ENCODE data around the gene DCUN1D3.

DNA sequence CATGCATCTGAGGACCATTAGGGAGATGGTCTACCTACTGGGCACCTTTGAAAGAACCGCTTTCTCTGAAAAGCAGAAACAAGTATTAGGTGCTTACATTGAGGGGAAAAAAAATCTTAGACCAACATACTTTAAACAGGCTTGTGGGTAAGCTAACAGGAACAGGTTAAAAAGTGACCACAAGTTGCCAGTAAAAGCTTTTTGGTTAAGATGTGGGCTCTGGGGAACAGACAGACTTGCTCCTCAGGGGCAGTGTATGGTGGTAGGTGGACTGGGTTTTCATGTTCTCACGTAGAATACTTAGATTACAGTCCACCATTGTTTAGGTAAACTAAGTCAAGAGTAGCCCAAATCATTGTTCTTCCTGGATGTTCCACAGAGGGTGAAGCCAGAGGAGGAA is 52.6 kb downstream of the DCUN1D3 start:
- TF ChIP-seq POLR2AphosphoS5 (IDR thresholded peaks at IDR 0.05; ENCODE audit: low read depth, low read length) (no peak), POLR2A (IDR thresholded peaks at IDR 0.05; ENCODE audit: low read depth, low read length) (no peak)

Data from GM12892 (cell line).